GM19463 (cell line): Measurements from ENCODE around the gene ASPSCR1.
A peak's percentile ranks its signal among the peaks of the same experiment; 100 is the strongest.

ENCODE experiments used
- ATAC-seq: cut with Tn5 transposase; IDR thresholded peaks from one replicate; pipeline ENCODE4 v1.9.1; 2021; ENCODE audit warnings: mild to moderate bottlenecking, moderate library complexity; ENCODE audit not compliant: unreplicated experiment

The ASPSCR1 gene

DNA sequence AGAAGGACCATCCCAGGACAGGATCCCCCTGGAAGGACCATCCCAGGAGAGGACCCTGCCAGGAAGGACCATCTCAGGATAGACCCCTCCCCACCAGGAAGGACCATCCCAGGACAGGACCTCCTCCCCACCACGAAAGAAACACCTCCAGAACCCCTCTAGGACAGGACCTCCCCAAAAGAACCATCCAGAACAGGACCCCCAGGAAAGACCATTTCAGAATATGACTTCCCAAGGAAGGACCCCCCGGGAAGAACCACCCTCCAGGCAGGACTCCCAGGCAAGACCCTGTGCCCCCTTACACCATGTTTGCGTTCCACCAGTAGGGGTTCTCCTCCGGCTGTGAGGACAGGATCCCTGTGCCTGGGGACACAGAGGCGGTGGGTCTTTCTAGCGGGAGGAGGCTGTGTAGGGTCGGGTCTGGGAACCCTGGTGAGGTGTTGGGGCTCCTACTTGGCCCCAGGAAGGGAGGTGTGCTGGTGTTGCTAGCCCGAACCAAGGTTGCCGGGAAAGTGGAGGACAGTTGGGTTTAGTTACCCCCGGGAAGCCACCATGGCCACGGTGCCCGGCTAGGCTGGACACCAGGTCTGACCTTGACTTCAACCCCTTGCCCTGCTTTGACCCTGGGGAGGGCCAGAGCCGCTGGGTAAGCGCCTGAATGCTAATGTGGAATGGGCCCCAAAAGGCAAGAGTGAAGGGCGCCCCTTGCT, 18.6 kb upstream of the ASPSCR1 start:
- ATAC-seq, result no peak

DNA sequence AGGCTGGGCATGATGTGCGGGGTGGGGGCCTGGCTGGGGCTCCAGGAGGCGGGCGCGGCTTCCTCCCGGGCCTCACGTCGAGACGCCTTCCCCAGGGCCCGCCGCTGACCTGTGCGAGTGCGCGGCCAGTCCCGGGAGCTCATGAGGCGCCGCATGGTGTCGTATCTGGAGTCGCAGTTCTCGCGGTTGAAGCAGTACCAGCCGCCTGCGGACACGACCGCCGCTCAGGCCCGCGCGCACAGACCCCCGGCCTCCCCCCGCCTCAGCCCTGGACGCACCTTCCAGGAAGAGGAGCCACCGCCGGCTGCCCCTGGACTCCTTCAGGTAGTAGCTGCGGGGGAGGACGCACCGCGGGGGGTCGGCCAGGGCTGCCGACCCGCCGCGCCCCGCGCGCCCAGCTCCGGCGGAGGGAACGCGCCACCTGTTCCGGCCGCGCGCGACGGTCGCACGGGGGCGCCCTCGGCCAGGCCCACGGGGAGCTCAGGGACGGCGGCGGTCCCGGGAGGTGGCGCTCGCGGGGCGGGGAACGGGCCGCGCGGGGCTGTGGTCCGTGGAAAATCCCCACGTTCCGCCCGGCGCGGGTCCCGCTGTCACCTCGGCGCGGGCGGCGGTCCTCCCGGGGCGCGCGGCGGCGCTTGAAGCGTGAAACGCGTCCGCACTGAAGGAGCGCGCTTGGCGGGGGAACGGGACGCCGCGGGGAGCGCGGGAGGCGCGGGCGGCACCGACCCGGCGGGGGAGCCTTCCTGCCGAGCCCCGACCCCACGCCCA, 17.9 kb upstream of the ASPSCR1 start:
- ATAC-seq, result no peak

- ATAC-seq, result no peak
Observed at GRCh38 chr17:81960130-81960958, 17.1 kb upstream of the ASPSCR1 start.

DNA sequence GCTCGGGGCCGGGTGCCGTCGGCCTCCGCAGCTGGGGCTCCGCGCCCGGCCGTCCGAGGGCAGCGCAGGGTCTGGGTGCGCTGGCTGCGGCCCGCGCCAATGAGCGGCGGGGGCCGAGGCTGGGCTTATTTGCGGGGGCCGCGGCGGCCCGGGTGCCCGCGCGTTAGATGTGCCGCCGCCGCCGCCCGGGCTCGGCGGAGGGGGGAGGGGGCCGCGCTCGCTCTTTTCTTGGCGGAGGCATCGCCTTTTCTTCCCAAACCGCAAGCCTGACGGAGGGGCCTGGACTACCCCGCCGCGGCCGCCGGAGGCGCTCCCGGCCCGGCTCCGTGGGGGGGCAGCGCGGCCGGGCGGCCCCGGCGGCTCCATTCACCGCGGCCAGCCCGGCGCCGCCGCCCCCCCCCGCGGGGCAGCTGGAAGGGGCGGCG, 16.3 kb upstream of the ASPSCR1 start, which contains the start of gene NOTUM:
Gene NOTUM, minus strand, starts transcription at position 101 of the 425 bp plus-strand sequence. CDS start 278 bp downstream, outside the sequence.
- no peak for ATAC-seq

DNA sequence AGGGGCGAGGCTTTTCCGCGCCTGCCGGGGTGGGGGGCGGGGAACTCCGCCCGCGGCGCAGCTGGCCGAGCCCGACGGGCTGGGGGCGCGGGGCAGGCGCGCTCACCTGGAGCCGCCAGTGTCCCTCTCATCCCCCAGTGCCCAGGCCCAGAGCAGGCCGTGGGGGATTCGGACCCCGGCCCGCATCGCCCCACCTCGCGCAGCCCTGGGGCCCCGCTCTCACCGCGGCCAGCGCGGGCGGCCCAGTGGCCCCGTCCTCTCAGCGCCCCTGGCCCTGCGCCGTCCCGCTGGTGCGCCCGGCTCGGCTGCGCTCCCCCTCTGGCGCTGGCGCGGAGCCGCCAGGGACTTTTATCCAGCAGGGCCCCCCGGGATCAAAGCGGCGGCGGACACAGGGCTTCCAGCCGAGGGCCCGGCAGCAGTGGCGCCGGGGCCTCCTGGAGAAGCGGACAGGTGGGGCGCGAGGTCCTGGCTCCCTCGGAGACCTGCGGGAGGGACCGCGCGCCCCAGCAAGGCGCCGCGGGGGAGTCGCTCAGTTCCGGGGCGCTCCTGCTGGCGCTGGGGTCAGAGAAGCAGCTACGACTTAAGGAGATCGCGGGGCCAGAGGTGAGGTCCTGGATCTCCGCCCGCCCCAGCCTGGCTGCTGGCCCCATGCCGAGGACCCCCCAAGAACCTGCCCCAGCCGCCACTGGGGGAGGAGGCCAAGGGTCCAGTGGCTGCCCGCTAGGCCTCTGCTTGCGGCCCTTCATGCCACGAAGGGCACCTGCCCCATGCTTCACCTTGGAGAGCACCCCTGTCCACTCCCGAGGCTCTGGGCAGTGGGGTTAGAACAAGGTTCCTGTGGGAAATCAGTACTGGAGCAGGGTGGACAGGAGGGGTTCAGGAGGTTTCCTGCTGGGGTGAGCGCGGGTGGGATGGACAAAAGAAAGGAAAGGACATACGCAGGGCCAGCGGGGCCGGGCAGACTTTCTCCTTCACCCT, 15.6 kb upstream of the ASPSCR1 start:
- ATAC-seq, result no peak

DNA sequence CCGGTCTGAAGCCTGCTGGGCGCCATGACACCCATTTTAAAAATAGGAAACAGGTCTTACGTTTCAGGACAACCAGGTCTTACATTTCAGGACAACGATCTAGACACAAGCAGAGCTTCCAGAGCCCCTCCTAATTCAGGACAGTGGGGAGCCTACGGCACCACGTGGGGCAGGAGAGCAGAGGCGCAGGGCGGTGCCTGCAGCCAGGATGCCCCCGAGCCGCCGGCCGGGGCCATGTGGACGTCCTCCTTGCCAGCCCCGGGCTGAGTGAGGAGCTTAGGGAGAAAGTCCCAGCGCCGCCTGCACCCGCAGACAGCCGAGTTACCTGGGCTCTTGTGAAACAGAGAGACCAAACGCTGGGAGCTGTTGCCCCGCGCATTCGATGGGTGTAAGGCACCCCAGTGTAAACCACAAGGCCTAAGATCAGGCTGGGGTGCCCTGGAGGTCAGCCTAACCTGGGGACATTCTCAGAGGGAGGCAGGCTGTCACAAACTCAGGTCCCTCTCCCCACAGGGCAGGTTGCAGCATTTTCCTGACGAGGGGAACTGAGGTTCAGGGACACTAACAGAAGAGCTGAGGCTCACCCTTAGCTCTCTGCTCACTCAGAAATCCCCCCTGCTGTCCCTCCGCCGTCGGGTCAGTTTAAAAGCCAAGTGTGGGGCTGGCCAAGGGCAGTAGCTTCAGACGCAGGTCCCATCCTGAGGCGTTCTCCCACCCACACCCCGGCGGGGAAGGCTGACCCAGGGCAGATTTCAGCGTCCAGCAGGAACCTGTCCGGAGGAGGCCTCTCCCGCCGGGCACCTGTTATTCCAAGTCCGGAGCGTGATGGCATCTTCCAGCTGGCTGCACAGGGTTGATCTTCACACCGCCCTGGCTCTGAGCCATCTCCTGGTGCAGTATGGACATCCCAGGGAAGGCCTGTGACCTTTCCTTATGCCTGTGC, 14.7 kb upstream of the ASPSCR1 start:
- no peak for ATAC-seq

DNA sequence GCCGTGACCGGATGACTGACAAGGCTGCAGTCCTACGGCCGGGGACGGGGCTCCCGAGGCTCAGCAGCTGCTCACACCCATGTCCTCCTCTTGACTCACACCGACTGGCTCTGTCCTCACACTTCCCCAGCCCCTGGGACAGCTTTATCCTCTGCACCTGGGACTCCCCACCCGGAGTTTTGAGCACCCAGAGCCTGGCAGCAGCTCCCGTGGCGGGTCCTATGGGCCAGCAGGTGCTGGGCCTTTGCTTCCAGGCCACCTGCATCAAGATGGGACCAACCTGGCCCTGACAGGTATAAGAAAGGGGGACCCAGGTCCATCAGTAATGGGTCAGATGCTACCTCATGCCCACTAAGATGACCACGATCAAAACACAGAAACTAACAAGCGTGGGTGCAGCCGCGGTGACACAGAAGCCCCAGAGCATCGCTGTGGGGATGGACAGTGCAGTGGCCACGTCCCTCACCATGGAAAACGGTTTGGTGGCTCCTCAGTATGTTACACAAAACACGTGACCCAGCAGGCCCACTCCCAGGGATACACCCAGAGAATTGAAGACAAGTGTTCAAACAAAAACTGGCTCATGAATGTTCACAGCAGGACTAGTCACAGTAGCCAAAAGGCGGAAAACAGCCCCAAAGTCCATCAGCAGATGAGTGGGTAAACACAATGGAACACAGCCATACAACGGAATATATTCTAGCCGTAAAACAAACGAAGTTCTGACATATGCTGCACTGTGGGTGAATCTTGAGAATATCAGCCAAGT, 13.2 kb upstream of the ASPSCR1 start:
- ATAC-seq, result no peak

DNA sequence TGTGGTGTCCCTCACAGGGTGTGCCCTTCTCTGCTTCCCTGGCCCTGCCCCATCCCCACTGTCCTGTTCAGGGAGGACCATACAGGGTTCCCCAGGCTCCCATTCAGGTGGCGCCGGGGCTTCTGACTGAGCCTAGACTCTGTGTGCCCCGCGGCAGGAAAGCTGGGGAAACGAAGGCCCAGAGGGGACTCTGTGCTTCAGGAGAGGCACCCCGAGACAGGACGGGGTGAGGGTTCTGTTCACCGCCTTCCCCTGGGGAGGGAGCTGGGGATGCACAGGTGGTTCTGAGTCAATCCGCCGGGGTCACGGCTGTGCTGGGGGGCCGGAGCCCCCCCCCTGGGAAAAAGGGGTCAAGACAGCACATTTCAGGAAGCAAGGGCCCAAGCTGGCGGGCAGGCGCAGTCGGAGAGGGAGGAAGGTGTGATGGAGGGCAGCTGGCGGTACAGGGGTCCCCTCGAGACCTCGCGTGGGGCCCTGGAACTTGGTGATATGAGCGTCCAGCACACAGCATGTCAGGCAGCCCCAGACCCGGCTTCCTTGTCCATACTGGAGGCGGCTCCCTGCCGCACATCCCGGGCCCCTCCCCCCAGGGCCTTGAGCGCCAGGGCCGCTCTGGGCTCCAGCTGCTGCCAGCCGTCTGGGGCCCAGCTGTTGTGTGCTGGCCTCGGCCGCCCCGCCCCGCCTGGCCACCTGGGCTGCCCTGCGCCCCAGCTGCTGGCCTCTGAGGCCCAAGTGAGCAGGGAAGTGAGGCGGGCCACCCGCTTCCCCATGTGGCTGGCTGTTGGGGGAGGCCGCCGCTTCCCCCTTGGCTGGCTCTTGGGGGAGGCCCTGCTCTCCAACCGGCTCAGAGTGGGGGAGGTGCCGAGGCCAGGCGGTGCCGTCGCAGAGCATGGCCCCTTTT, 10.8 kb upstream of the ASPSCR1 start:
- ATAC-seq, result no peak

- ATAC-seq, result no peak
Observed at GRCh38 chr17:81967244-81967532, 10.2 kb upstream of the ASPSCR1 start.

GRCh38 chr17:81967533-81968395, 9.7 kb upstream of the ASPSCR1 start:
- no peak for ATAC-seq

DNA sequence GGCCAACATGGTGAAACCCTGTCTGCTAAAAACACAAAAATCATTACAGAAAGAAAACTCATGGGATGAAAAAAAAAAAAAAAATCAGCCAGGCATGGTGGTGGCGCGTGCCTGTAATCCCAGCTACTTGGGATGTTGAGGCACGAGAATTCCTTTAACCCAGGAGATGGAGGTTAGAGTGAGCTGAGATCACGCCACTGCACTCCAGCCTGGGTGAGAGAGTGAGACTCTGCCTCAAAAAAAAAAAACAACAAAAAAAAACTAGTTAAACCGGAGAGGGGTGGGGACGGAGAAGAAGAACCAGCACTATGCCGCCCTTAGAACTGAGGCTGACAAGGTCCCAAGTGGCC, 9.1 kb upstream of the ASPSCR1 start:
- no peak for ATAC-seq

GRCh38 chr17:81968850-81969812, 8.3 kb upstream of the ASPSCR1 start:
- ATAC-seq, result no peak

DNA sequence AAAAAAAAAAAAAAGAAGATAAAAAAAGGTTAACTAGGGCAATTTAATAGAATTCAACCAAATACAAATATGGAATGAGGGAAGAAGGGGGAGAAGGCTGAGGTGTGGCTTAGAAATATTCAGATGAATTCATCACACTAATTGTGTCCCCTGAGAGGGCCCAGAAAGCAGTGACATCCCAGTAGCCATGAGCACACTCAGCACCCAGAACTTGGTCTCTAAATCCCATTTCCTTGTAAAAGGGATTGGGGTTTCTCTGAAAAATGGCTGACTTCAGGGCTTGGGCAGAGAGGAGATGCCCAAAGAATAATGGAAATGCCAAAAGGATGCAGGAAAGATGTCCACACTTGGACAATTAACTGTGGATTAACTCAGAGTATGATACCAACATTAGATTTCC, 4.0 kb upstream of the ASPSCR1 start:
- no peak for ATAC-seq

- peak; percentile 3 for ATAC-seq
Observed at GRCh38 chr17:81976332-81977210, 858 bp upstream of the ASPSCR1 start.
